NK-92 (cell line): ENCODE results near the gene ADAMTSL5.

Experiments
- DNase-seq: peaks from one replicate; lab custom pipeline; 2025; ENCODE audit not compliant: unreplicated experiment; lab: John Stamatoyannopoulos, UW

The ADAMTSL5 gene

DNA sequence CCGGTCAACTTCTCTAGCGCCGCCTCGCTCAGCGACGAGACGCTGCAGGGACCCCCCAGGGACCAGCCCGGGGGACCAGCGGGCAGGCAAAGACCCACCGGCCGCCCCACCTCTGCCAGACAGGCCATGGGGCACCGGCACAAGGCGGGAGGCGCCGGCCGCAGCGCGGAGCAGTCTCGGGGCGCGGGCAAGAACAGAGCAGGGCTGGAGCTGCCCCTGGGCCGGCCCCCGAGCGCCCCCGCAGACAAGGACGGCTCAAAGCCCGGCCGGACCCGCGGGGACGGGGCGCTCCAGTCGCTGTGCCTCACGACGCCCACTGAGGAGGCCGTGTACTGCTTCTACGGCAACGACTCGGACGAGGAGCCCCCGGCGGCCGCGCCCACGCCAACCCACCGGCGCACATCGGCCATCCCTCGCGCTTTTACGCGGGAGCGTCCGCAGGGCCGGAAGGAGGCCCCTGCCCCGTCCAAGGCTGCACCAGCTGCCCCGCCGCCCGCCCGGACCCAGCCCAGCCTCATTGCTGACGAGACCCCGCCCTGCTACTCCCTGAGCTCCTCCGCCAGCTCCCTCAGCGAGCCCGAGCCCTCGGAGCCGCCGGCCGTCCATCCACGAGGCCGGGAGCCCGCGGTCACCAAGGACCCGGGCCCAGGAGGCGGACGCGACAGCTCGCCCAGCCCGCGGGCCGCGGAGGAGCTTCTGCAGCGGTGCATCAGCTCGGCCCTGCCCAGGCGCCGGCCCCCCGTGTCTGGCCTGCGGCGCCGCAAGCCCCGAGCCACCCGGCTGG is 45.1 kb downstream of the ADAMTSL5 start:
- DNase-seq, result no peak

DNA sequence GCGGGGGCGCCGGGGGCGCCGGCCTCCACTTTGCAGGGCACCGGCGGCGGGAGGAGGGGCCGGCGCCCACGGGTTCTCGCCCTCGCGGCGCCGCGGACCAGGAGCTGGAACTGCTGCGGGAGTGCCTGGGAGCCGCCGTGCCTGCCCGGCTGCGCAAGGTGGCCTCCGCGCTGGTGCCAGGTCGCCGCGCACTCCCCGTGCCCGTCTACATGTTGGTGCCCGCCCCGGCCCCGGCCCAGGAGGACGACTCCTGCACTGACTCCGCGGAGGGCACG is 45.7 kb downstream of the ADAMTSL5 start:
- no peak for DNase-seq

DNA sequence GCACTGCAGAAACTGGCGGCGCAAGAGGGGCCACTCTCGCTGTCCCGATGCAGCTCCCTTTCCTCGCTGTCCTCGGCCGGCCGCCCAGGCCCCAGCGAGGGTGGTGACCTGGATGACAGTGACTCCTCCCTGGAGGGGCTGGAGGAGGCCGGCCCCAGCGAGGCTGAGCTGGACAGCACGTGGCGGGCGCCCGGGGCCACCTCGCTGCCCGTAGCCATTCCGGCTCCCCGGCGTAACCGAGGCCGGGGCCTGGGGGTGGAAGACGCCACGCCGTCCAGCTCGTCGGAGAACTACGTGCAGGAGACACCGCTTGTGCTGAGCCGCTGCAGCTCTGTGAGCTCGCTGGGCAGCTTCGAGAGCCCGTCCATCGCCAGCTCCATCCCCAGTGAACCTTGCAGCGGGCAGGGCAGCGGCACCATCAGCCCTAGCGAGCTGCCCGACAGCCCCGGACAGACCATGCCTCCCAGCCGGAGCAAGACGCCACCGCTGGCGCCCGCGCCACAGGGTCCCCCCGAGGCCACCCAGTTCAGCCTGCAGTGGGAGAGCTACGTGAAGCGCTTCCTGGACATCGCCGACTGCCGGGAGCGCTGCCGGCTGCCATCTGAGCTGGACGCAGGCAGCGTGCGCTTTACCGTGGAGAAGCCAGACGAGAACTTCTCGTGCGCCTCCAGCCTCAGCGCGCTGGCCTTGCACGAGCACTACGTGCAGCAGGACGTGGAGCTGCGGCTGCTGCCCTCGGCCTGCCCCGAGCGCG is 46.2 kb downstream of the ADAMTSL5 start:
- DNase-seq, result no peak

DNA sequence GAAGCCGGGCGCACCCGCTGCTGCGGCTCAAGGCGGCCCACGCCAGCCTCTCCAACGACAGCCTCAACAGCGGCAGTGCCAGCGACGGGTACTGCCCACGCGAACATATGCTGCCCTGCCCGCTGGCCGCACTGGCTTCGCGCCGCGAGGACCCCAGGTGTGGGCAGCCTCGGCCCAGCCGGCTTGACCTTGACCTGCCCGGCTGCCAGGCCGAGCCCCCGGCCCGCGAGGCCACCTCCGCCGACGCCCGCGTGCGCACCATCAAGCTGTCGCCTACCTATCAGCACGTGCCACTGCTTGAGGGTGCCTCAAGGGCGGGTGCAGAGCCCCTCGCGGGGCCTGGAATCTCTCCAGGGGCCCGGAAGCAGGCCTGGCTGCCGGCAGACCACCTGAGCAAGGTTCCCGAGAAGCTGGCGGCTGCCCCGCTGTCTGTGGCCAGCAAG is 46.8 kb downstream of the ADAMTSL5 start:
- no peak for DNase-seq

DNA sequence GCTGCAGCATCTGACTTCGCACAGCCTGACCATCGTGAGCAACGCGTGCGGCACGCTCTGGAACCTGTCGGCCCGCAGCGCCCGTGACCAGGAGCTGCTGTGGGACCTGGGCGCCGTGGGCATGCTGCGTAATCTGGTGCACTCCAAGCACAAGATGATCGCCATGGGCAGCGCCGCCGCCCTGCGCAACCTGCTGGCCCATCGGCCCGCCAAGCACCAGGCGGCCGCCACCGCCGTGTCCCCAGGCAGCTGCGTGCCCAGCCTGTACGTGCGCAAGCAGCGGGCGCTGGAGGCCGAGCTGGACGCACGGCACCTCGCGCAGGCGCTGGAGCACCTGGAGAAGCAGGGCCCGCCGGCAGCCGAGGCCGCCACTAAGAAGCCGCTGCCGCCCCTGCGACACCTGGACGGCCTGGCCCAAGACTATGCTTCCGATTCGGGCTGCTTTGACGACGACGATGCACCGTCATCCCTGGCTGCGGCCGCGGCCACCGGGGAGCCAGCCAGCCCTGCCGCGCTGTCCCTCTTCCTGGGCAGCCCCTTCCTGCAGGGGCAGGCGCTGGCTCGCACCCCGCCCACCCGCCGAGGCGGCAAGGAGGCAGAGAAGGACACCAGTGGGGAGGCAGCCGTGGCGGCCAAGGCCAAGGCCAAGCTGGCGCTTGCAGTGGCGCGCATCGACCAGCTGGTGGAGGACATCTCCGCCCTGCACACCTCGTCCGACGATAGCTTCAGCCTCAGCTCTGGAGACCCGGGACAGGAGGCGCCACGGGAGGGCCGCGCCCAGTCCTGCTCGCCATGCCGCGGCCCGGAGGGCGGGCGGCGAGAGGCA is 47.4 kb downstream of the ADAMTSL5 start:
- no peak for DNase-seq

DNA sequence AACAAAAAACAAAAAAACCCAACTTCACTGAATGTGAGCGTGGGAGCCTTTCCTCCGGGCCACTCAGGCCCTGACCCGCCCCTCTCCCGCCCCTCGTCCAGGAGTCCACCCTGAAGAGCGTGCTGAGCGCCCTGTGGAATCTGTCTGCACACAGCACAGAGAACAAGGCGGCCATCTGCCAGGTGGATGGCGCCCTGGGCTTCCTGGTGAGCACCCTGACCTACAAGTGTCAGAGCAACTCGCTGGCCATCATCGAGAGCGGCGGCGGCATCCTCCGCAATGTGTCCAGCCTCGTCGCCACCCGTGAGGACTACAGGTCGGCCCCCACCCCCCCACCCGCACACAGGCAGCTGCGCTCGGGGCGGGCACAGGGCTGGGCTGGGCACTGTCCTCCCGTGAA is 51.0 kb downstream of the ADAMTSL5 start:
- no peak for DNase-seq

DNA sequence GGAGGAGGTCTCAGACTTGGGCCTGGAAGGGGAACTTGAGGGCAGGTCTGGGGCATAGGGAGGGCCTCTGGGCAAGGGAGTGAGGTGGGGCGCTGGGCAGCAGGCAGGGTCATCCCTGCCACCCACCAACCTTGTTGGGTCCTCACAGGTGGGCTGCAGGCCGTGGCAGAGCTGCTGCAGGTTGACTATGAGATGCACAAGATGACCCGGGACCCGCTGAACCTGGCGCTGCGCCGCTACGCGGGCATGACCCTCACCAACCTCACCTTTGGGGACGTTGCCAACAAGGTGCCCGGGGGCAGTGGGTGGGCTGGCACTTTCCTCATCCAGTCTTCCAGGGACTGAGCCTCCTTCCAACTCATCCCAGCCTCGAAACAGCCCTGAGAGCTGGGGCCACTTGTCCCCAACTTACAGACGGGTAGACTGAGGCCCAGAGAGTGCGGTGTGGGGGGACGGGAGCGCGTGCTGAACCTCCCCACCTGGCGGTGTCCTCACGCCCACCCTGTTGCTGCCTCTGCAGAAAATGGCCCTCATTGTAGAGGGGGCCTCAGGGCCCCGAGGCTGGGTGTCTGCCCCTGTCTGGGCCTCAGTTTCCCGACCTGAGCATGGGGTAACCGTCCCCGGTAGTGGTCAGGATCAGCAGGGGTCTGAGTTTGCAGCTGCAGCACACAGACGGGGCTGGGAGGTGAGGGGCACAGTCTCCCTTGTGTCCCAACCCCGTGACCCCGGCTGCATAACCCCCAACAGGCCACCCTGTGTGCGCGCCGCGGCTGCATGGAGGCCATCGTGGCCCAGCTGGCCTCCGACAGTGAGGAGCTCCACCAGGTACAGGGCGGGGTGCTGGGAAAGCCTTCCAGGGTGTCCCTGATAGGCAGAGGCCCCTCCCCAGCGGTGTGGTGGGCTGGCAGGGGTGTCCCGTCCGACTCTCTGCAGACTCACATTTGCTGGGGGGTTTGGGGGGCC is 52.5 kb downstream of the ADAMTSL5 start:
- DNase-seq, result no peak

DNA sequence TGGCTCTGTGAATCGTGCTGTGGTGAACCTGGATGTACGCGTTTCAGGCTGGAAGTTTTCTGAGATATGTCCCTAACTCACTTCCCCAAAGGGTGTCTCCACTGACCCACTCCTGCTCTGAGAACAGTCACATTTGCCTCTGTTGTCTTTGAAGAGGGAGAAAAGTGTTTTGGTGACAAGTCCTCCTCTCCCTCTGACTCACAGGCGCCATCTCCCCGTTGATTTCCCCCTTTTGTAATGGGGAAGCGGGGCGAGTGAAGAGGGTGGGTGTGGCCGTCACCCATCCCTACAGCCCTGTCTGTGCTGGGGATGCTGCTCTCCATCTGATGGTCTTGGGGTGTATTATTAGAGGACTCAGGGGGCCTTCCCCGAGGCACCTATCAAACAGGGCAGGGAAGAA is 53.3 kb downstream of the ADAMTSL5 start:
- no peak for DNase-seq

DNA sequence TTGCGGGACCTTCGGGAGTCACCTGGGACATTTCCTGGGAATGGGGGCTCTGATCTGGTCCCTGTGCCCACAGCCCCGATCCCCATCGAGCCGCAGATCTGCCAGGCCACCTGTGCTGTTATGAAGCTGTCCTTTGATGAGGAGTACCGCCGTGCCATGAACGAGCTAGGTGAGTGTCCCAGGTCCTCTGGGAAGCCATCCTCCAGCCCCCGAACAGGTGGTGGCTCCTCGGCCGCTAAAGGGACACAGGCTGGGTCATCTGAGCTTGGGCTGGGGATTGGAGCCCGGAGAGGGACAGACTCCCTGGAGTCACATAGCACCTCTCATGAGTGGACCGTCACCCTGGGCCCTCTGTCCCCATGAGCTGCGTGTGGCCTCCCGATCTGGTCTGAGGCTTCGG is 54.9 kb downstream of the ADAMTSL5 start:
- no peak for DNase-seq

DNA sequence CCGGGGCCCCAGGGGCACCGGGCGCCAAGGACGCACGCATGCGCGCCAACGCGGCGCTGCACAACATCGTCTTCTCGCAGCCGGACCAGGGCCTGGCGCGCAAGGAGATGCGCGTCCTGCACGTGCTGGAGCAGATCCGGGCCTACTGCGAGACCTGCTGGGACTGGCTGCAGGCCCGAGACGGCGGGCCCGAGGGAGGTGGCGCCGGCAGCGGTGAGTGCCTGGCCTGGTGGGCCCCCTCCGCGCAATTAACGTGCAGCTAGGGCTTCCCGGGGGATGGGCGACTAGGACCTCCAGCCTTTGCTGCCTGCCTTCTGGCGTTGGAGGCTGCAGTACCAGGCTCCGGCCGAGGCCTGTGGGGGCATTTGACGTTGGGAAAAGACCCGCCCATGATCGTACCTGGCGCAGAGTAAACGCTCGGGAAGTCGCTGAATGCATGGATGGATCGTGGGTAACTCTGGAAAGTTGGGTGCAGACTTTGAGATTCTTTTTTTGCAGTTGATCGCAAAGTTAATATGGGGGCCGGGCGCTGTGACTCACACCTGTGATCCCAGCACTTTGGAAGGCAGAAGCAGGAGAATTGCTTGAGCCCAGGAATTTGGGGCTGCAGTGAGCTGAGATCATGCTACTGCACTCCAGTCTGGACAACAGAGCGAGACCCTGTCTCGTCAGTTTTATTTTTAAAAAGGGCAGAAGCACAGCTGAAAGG is 55.6 kb downstream of the ADAMTSL5 start:
- no peak for DNase-seq

DNA sequence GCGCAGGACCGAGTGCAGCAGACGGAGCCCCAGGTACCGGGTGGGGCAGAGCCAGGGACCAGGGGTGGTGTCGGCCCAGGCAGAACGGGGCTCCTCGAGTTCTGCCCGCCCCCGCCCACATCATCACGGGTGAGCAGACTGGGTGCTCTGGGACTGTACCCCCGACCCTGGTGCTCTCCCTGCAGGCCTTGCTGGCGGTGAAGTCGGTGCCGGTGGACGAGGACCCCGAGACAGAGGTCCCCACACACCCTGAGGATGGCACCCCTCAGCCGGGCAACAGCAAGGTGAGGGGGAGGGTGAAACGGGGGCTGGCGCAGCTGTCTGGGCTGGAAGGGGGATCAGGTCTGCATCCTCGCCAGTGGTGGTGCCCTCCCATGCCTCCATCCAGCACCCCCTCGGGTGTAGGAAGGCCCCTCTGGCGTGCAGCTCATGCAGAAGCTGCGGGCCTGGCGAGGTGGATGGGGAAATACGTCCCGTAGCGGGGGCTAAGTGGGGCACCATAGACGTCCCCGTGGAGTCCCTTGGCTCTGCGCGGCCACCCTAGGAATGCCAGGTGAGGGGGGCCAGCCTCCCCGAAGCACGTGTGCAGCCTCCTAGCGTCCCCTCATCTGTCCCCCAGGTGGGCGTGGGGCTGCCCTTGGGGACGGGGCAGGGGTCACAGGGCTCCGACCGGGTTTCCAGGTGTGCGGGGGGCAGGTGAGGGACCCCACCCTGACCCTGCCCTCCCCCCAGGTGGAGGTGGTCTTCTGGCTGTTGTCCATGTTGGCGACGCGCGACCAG is 56.5 kb downstream of the ADAMTSL5 start:
- DNase-seq, result no peak

DNA sequence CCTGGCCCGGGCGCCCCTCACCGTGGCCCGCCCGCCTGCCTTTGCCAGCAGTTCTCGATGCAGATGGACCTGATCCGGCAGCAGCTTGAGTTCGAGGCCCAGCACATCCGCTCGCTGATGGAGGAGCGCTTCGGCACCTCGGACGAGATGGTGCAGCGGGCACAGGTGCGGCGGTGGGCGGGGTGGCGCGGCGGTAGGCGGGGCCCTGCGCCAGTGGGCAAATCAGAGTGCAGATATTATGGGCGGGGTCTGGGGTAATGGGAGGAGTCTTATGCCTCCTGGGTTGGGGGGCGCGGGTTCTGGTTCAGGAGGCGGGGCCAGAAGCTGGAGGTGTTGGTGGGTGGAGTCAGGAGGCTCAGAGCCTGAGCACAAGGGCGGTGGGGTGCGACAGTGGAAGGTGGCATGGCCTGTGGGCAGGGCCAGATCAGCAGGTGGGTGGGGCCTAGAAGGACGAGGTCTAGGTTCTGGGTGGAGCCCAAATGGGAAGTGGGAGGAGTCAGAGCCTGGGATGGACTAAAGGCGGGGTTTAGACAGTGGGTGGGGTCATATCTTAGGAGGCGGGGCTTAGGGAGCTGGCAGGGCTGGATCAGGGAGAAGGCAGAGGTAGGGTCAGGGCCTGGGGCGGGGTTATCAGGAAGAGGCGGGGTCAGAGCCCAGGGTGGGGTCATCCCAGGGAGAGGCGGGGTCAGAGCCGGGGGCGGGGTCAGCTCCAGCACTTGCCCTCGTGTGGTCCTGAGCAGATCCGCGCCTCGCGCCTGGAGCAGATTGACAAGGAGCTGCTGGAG is 57.3 kb downstream of the ADAMTSL5 start:
- DNase-seq, result no peak
